ENCODE measurements around the gene VSTM1.
"Not testable (repeated sequence)": the region's sequence is repeated elsewhere in the genome, so short reads cannot be mapped to it uniquely, and the experiment has no call there.

GRCh38 chr19:54095859-54096616 is 32.3 kb upstream of the VSTM1 start:
- TF ChIP-seq CTCF (IDR thresholded peaks at IDR 0.05; ENCODE audit: extremely low read depth in 1 of 2, insufficient read depth in 1 of 2, low read depth in 1 of 2, low read length in 2 of 2); POLR2AphosphoS5 (IDR thresholded peaks at IDR 0.05; ENCODE audit: insufficient read depth, low read depth, low read length); POLR2A (IDR thresholded peaks at IDR 0.05; ENCODE audit: low read depth, low read length): not testable (repeated sequence)
- TF ChIP-seq EZH2 (IDR thresholded peaks at IDR 0.05; ENCODE audit: borderline replicate concordance, low read depth, low read length, severe bottlenecking) (peak; percentile 45), MAX (IDR thresholded peaks at IDR 0.05; ENCODE audit: insufficient read depth, insufficient read length) (peak; percentile 32)
